GM12891 (cell line): ENCODE results near the gene RPS6KA4.

Source experiments
- DNase-seq: peaks from one replicate; pipeline ENCODE4 v3.0.0; 2011; ENCODE audit warnings: low spot score; ENCODE audit not compliant: insufficient read length
- FAIRE-seq: peaks from 2 replicates; lab custom pipeline; 2011; peaks lifted over from hg19 to GRCh38; lab: Jason Lieb, UNC
- PAX5 ChIP-seq: IDR thresholded peaks from 2 replicates; pipeline ENCODE4 v1.6.1; 2011; ENCODE audit warnings: low read length, moderate library complexity, mild to moderate bottlenecking; ENCODE audit not compliant: insufficient read depth, severe bottlenecking
- POLR2A ChIP-seq: IDR thresholded peaks from 2 replicates; pipeline ENCODE4 v1.6.1; 2011; ENCODE audit warnings: low read depth, low read length, control low read depth
- POLR2AphosphoS5 ChIP-seq: IDR thresholded peaks from 2 replicates; pipeline ENCODE4 v1.6.1; 2011; ENCODE audit warnings: low read depth, low read length, control low read depth
- POU2F2 ChIP-seq: IDR thresholded peaks from 2 replicates; pipeline ENCODE4 v1.6.1; 2011; ENCODE audit warnings: low read depth, mild to moderate bottlenecking, control low read depth, low read length, moderate library complexity
- SPI1 ChIP-seq: IDR thresholded peaks from 2 replicates; pipeline ENCODE4 v1.6.1; 2011; ENCODE audit warnings: low read depth, low read length, control low read depth
- TAF1 ChIP-seq: IDR thresholded peaks from 2 replicates; pipeline ENCODE4 v1.6.1; 2011; ENCODE audit warnings: low read depth, low read length, control low read depth

The RPS6KA4 gene

DNA sequence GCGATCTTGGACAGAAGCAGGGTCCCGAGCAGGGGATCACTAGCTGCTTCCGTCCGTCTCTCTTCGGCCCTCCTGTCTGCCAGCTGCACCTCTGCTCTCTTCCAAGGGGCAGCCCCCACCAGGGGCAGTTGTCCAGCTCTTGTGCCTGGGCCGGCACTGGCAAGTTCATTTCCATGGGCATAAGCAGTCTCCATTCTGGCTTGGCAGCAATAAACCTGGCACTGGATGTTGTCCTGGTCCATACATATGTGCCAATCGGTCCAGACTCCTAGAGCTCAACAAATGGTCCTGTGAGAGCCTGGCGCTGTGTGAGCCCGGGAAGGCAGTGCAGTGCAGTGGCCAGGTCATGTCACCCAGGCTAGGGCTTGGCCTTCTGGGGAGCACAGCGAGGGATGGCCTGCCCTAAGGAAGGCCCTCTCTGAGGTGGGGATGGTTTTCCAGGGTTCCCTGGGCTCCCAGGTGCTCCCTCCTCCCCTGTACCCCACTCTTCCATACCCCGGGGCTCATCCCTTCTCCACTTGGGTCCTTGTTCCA is 60.4 kb downstream of the RPS6KA4 start:
- no peak for TF ChIP-seq SPI1
- no peak for TF ChIP-seq PAX5
- TF ChIP-seq POLR2AphosphoS5, result no peak
- TF ChIP-seq POU2F2, result no peak
- TF ChIP-seq TAF1, result no peak
- TF ChIP-seq POLR2A, result no peak
- DNase-seq (no peak), FAIRE-seq (no peak)

DNA sequence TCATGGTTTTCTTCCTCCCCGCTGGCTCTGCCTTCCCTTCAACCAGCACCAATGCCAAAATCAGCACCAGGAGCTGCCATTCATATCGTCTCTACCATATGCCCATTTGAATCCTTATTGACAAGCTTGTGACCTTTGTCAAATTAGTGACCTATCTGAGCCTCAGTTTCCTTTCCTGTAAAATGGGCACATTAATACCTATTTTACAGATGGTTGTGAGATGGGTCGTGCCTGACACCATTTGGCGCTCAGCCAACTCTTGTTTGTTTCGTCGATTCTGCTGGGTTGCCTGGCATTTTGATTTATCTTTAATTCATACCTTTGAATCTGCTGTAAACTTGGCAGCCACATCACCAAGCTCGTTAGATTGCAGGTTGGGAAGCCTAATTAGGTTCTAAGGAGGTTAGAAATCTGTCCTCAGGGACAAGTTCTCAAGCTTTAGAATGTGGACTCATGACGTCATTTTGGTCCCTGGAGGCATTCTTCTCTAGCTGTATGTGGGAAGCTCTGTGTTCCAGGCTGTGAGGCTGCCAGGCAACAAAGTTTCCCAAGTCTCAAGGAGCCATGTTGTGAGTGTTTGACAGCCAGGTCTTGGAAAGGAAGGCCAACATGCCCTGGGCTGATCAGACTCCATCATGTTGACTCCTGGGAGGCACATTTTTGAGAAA is 61.0 kb downstream of the RPS6KA4 start:
- TF ChIP-seq POLR2A (no peak), POU2F2 (no peak), TAF1 (no peak), PAX5 (no peak), POLR2AphosphoS5 (no peak), SPI1 (no peak)
- no peak for DNase-seq
- FAIRE-seq, result peak; percentile 5
